GM23338 (cell line): ENCODE results near the gene LYZL1.

Experiments
- EZH2 ChIP-seq: fragments of 200-600 bp; sonication (generic); IDR thresholded peaks from one replicate; pipeline ENCODE4 v1.8.0; 2017; ENCODE audit warnings: antibody characterized with exemption, mild to moderate bottlenecking, low read depth; ENCODE audit not compliant: unreplicated experiment
- JUNB ChIP-seq: IDR thresholded peaks from one replicate; pipeline ENCODE4 v1.6.1; 2016; ENCODE audit warnings: antibody characterized with exemption; ENCODE audit not compliant: unreplicated experiment
- TF ChIP-seq, protein P1 (sequence below), 2 experiments: fragments of 200-600 bp in 1 of 2; sonication (generic) in 1 of 2; conservative IDR thresholded peaks; 2 replicates each; pipeline versions ENCODE4 v1.5.1 to v1.6.1; 2016 to 2017; ENCODE audit warnings: antibody characterized with exemption in 2 of 2, low read depth in 2 of 2, mild to moderate bottlenecking in 2 of 2, moderate library complexity in 1 of 2

DNA sequence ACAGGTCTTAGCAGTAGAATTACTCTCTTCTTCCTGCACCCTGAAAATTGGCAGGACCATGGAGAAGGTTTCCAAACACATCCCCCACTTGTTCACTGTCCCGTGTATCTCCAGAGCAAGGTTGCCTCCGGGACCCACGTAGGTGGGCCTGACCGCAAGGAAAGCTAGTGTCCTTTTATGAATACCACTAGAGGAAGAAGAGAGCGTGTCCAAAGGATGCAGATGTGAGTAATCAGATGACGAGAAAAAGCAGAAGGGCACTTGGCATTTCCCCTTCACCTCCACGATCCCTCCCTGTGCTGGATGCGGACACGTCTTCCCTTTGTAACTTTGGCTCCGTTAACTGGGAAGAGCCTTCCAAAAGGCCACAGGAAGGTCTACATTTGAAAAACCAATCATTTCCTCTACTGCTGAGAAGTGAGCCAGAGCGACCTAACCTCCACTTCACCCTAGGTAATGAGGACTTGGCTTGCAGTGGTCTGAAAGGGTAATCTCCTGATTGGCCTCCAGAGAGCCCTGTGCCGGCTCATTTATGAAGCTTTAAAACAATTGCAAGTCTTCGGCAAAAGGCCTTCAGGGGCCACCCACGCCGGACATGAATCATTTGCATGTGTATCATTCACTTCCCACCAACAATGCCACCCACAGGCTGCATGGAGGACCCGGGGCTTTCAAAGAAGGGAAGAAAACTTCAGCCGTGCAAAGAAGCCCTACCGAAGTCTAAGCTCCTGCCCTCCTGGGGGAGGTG is 55.4 kb downstream of the LYZL1 start:
- TF ChIP-seq, protein P1, sequence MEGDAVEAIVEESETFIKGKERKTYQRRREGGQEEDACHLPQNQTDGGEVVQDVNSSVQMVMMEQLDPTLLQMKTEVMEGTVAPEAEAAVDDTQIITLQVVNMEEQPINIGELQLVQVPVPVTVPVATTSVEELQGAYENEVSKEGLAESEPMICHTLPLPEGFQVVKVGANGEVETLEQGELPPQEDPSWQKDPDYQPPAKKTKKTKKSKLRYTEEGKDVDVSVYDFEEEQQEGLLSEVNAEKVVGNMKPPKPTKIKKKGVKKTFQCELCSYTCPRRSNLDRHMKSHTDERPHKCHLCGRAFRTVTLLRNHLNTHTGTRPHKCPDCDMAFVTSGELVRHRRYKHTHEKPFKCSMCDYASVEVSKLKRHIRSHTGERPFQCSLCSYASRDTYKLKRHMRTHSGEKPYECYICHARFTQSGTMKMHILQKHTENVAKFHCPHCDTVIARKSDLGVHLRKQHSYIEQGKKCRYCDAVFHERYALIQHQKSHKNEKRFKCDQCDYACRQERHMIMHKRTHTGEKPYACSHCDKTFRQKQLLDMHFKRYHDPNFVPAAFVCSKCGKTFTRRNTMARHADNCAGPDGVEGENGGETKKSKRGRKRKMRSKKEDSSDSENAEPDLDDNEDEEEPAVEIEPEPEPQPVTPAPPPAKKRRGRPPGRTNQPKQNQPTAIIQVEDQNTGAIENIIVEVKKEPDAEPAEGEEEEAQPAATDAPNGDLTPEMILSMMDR (conservative IDR thresholded peaks at IDR 0.05; ENCODE audit: low read depth in 2 of 2), result no peak
- TF ChIP-seq JUNB (no peak), EZH2 (no peak)
